B cell (primary cell): ENCODE results near the gene TEX264. TPM values are rescaled to one million over a fixed set of nuclear protein-coding genes. Genes with fewer than 3 reads are reported as not detected.

Experiments used
- ATAC-seq: fragments of 200-7000 bp; cut with Tn5 transposase; one replicate; pipeline ENCODE4 v1.10.0; 2021; ENCODE audit warnings: low read depth, mild to moderate bottlenecking, moderate number of reproducible peaks, moderate library complexity
- CTCF ChIA-PET: fragments of 350-600 bp; sonication (Branson Sonifier 250); formaldehyde crosslinking; loops from one replicate; lab custom pipeline; 2021; ENCODE audit warnings: antibody characterized with exemption, inconsistent platforms; lab: Charles Lee
- POLR2A ChIA-PET: fragments of 350-600 bp; sonication (Branson Sonifier 250); formaldehyde crosslinking; loops from one replicate; lab custom pipeline; 2021; ENCODE audit warnings: antibody characterized with exemption; lab: Charles Lee
- DNase-seq: peaks from one replicate; pipeline ENCODE4 v3.0.0; 2013
- H2AFZ ChIP-seq: 2 replicates; pipeline ENCODE4 v1.6.1; 2012; ENCODE audit warnings: mild to moderate bottlenecking, low read depth, low read length; ENCODE audit not compliant: insufficient read depth, poor library complexity, severe bottlenecking
- H3K27ac ChIP-seq, 2 donors: 1 replicate in 1 of 2; 2 replicates in 1 of 2; pipeline ENCODE4 v1.5.1; 2012 to 2013; ENCODE audit warnings: low read length in 2 of 2, mild to moderate bottlenecking in 2 of 2, moderate library complexity in 1 of 2
- H3K27me3 ChIP-seq, 4 experiments: fragments of 200-600 bp in 1 of 4; sonication (generic) in 1 of 4; replicated peaks in 1 of 4; 1 replicate in 2 of 4; 2 replicates in 2 of 4; pipeline versions ENCODE4 v1.6.1 to v1.7.0; 2013 to 2016; ENCODE audit warnings: low read length in 3 of 4, mild to moderate bottlenecking in 2 of 4, mixed read lengths in 1 of 4, moderate library complexity in 1 of 4; ENCODE audit not compliant: insufficient read depth in 4 of 4, control insufficient read depth in 3 of 4; ENCODE audit errors: control extremely low read depth in 1 of 4
- H3K36me3 ChIP-seq, 2 experiments: replicated peaks in 1 of 2; 1 replicate in 1 of 2; 2 replicates in 1 of 2; pipeline versions ENCODE4 v1.6.1 to v1.7.1; 2013; ENCODE audit warnings: low read length in 1 of 2; ENCODE audit not compliant: insufficient read depth in 2 of 2, control insufficient read depth in 1 of 2; ENCODE audit errors: control extremely low read depth in 1 of 2, extremely low read depth in 1 of 2
- H3K4me1 ChIP-seq, 2 donors: fragments of 200-600 bp in 1 of 2; sonication (generic) in 1 of 2; 1 replicate in 1 of 2; 2 replicates in 1 of 2; pipeline versions ENCODE4 v1.5.1 to v1.6.1; 2013 to 2017; ENCODE audit warnings: low read length in 2 of 2; ENCODE audit not compliant: control insufficient read depth in 2 of 2, insufficient read depth in 2 of 2
- H3K4me2 ChIP-seq: replicated peaks from 2 replicates; pipeline ENCODE3; 2012; ENCODE audit warnings: mild to moderate bottlenecking, low read depth, low read length; ENCODE audit not compliant: poor library complexity, severe bottlenecking
- H3K4me3 ChIP-seq, 5 experiments: fragments of 200-600 bp in 1 of 5; sonication (generic) in 1 of 5; 1 replicate in 3 of 5; 2 replicates in 2 of 5; pipeline versions ENCODE4 v1.5.1 to v1.7.0; 2011 to 2016; ENCODE audit warnings: low read length in 4 of 5, mild to moderate bottlenecking in 4 of 5, low read depth in 2 of 5, control low read depth in 1 of 5, moderate library complexity in 1 of 5; ENCODE audit not compliant: insufficient read depth in 1 of 5; ENCODE audit errors: control extremely low read depth in 1 of 5, extremely low read depth in 1 of 5
- H3K79me2 ChIP-seq: fragments of 200-600 bp; sonication (generic); one replicate; pipeline ENCODE4 v1.6.0; 2016; ENCODE audit warnings: low read length; ENCODE audit not compliant: control insufficient read depth, insufficient read depth
- H3K9ac ChIP-seq: fragments of 200-600 bp; sonication (generic); 2 replicates; pipeline ENCODE4 v1.6.1; 2017; ENCODE audit warnings: mild to moderate bottlenecking, low read length, moderate library complexity
- H3K9me3 ChIP-seq, 3 donors: one replicate each; pipeline versions ENCODE4 v1.6.1 to v1.7.1; 2013; ENCODE audit warnings: low read length in 2 of 3; ENCODE audit not compliant: control insufficient read depth in 2 of 3, insufficient read depth in 1 of 3; ENCODE audit errors: control extremely low read depth in 1 of 3
- H4K20me1 ChIP-seq: 2 replicates; pipeline ENCODE4 v1.6.0; 2012; ENCODE audit warnings: mild to moderate bottlenecking, low read length; ENCODE audit not compliant: insufficient read depth, control insufficient read depth, poor library complexity, severe bottlenecking
- H3K27ac Mint-ChIP-seq: one replicate; pipeline ENCODE4 v1.8.0; 2021; ENCODE audit warnings: mixed read lengths
- H3K27me3 Mint-ChIP-seq: one replicate; pipeline ENCODE4 v1.8.0; 2021; ENCODE audit warnings: mixed read lengths
- H3K4me1 Mint-ChIP-seq: one replicate; pipeline ENCODE4 v1.8.0; 2021; ENCODE audit warnings: mixed read lengths
- H3K4me3 Mint-ChIP-seq: one replicate; pipeline ENCODE4 v1.8.0; 2021; ENCODE audit warnings: mixed read lengths
- H3K9me3 Mint-ChIP-seq: one replicate; pipeline ENCODE4 v1.8.0; 2022; ENCODE audit warnings: mixed read lengths; ENCODE audit not compliant: insufficient read depth
- CTCF ChIP-seq: fragments of 200-600 bp; IDR thresholded peaks from one replicate; pipeline ENCODE4 v1.8.0; 2022; ENCODE audit warnings: antibody characterized with exemption, mild to moderate bottlenecking
- EZH2 ChIP-seq: IDR thresholded peaks from 2 replicates; pipeline ENCODE4 v1.6.1; 2012; ENCODE audit warnings: borderline replicate concordance, low read depth, mild to moderate bottlenecking, moderate library complexity, low read length; ENCODE audit not compliant: insufficient read depth, poor library complexity, severe bottlenecking
- WGBS: methylation state at CpG from one replicate; pipeline ENCODE4 v1.1.5; 2013; ENCODE audit warnings: missing lambda C conversion rate; ENCODE audit not compliant: insufficient coverage; 5-methylcytosine and 5-hydroxymethylcytosine counted together
- intact Hi-C: fragments of 100-400 bp; cut with micrococcal nuclease; formaldehyde crosslinking; loops from one replicate; pipeline ENCODE4 v1.10.0; 2022
- polyA plus RNA-seq: library from polyadenylated mRNA; depleted of rRNA; stranded (reverse); fragments of >200 nt; gene quantifications from 2 replicates; pipeline ENCODE4 v1.2.3, GENCODE V29; 2012
- total RNA-seq, 2 donors: library from RNA; stranded (reverse); fragments of 120-200 nt in 1 of 2; gene quantifications; 1 replicate in 1 of 2; 2 replicates in 1 of 2; pipeline versions ENCODE4 v1.2.3 to v1.2.4, GENCODE V29; 2013 to 2022

TEX264 gene
- total and polyA plus RNA-seq, 2 donors (not counting 1 experiment from before 2014, with no cell fraction given) = 39.1 to 79.7 TPM

GRCh38 chr3:51748327-51748726 lies 77.3 kb downstream of the TEX264 start:
- DNase-seq = no peak
- no peak overlapping the region for H3K4me3 Mint-ChIP-seq
- H4K20me1 ChIP-seq = no peaks in the 10 kb centered on the region
- no peaks in the 10 kb centered on the region for H3K4me1 Mint-ChIP-seq
- no peak overlapping the region for H3K27ac ChIP-seq
- TF ChIP-seq EZH2 (no peak), CTCF (no peak)
- no peak overlapping the region for H3K9ac ChIP-seq
- no peaks in the 10 kb centered on the region for H3K9me3 ChIP-seq
- WGBS = no CpG with 5 or more reads among the region's 1 CpG
- no peaks in the 10 kb centered on the region for H3K27me3 ChIP-seq
- H3K4me1 ChIP-seq = no peaks in the 10 kb centered on the region
- no peak overlapping the region for H3K4me3 ChIP-seq
- no peak overlapping the region for H3K27ac Mint-ChIP-seq
- no peak for ATAC-seq
- peaks cover 2% of the 10 kb centered on the region for H3K9me3 Mint-ChIP-seq
- CTCF ChIA-PET = no interaction called here
- H3K36me3 ChIP-seq = no peaks in the 10 kb centered on the region
- H2AFZ ChIP-seq = no peak overlapping the region
- H3K79me2 ChIP-seq = no peaks in the 10 kb centered on the region
- peaks cover 13% of the 10 kb centered on the region for H3K27me3 Mint-ChIP-seq
- POLR2A ChIA-PET = no interaction called here
- no peak overlapping the region for H3K4me2 ChIP-seq
- intact Hi-C loops = no loop called here

- Histone ChIP-seq H4K20me1 (no peaks in the 10 kb centered on the region), H3K9me3 (peaks cover 0 to 2% (median 0%) of the 10 kb centered on the region in 3 donors), H3K36me3 (no peaks in the 10 kb centered on the region), H3K27ac (no peak overlapping the region), H2AFZ (no peak overlapping the region), H3K4me2 (no peak overlapping the region), H3K4me1 (no peaks in the 10 kb centered on the region), H3K79me2 (no peaks in the 10 kb centered on the region), H3K27me3 (no peaks in the 10 kb centered on the region), H3K4me3 (no peak overlapping the region), H3K9ac (no peak overlapping the region)
- no peak for TF ChIP-seq CTCF
- TF ChIP-seq EZH2 = no peak
- Mint-ChIP-seq H3K9me3 (peaks cover 7% of the 10 kb centered on the region), H3K4me3 (no peak overlapping the region), H3K4me1 (no peaks in the 10 kb centered on the region), H3K27ac (no peak overlapping the region), H3K27me3 (peaks cover 12% of the 10 kb centered on the region)
- no CpG with 5 or more reads among the region's 1 CpG for WGBS
- DNase-seq (no peak), ATAC-seq (no peak)
- ChIA-PET CTCF (no interaction called here), POLR2A (no interaction called here)
- intact Hi-C loops = no loop called here
These were observed 79.8 kb downstream of the TEX264 start for GRCh38 chr3:51750878-51751277.
